HepG2 (cell line): Measurements from ENCODE around the gene NELFB. TPM values are rescaled to one million over a fixed set of nuclear protein-coding genes. Genes with fewer than 3 reads are reported as not detected.

Experiments used
- BRCA1 ChIP-seq: sonication (generic); formaldehyde crosslinking; IDR thresholded peaks from 2 replicates; pipeline ENCODE4 v1.4.0; 2020; ENCODE audit warnings: missing genetic modification reagents
- DBP ChIP-seq: sonication (generic); formaldehyde crosslinking; IDR thresholded peaks from 2 replicates; pipeline ENCODE4 v1.4.0; 2020; ENCODE audit warnings: missing genetic modification reagents; ENCODE audit errors: not compliant biosample characterization
- FOXA3 ChIP-seq: IDR thresholded peaks from 2 replicates; pipeline ENCODE4 v1.6.1; 2016; ENCODE audit warnings: missing genetic modification reagents, missing compliant biosample characterization
- KLF16 ChIP-seq, 2 experiments: sonication (generic) in 1 of 2; formaldehyde crosslinking in 1 of 2; IDR thresholded peaks; 2 replicates each; pipeline versions ENCODE4 v1.6.1 to v1.8.0; 2016 to 2023; ENCODE audit warnings: missing genetic modification reagents in 2 of 2, missing compliant biosample characterization in 1 of 2
- MAZ ChIP-seq, 2 experiments: sonication (generic) in 1 of 2; formaldehyde crosslinking in 1 of 2; IDR thresholded peaks; 2 replicates each; pipeline versions ENCODE4 v1.5.0 to v1.6.1; 2012 to 2020; ENCODE audit warnings: low read depth in 2 of 2, mild to moderate bottlenecking in 2 of 2, borderline replicate concordance in 1 of 2, improper control_type of control experiment in 1 of 2, low read length in 1 of 2, missing genetic modification reagents in 1 of 2, moderate library complexity in 1 of 2
- MLXIP ChIP-seq: sonication (generic); formaldehyde crosslinking; IDR thresholded peaks from 2 replicates; pipeline ENCODE4 v1.9.0; 2021; ENCODE audit warnings: missing genetic modification reagents, borderline replicate concordance
- NCOA5 ChIP-seq: sonication (generic); formaldehyde crosslinking; IDR thresholded peaks from 2 replicates; pipeline ENCODE4 v1.4.0; 2020; ENCODE audit warnings: missing genetic modification reagents
- TCF7 ChIP-seq: sonication (generic); IDR thresholded peaks from 2 replicates; pipeline ENCODE4 v1.6.1; 2016; ENCODE audit warnings: antibody characterized with exemption, low read depth
- TFDP1 ChIP-seq: IDR thresholded peaks from 2 replicates; pipeline ENCODE4 v1.6.1; 2016; ENCODE audit warnings: missing compliant biosample characterization, missing genetic modification reagents, borderline replicate concordance
- ZFP41 ChIP-seq: sonication (generic); formaldehyde crosslinking; IDR thresholded peaks from 2 replicates; pipeline ENCODE4 v1.4.0; 2020; ENCODE audit warnings: mild to moderate bottlenecking, missing genetic modification reagents, borderline replicate concordance
- ZIK1 ChIP-seq: sonication (generic); formaldehyde crosslinking; IDR thresholded peaks from 2 replicates; pipeline ENCODE4 v1.5.0; 2020; ENCODE audit warnings: mild to moderate bottlenecking, low read depth, missing genetic modification reagents, borderline replicate concordance
- ZNF280B ChIP-seq: sonication (generic); formaldehyde crosslinking; IDR thresholded peaks from 2 replicates; pipeline ENCODE4 v1.5.0; 2020; ENCODE audit warnings: missing genetic modification reagents, mild to moderate bottlenecking, borderline replicate concordance
- ZNF367 ChIP-seq: sonication (generic); formaldehyde crosslinking; IDR thresholded peaks from 2 replicates; pipeline ENCODE4 v1.4.0; 2020; ENCODE audit warnings: missing genetic modification reagents, borderline replicate concordance
- polyA plus RNA-seq, 8 experiments: library from polyadenylated mRNA; depleted of rRNA in 3 of 8; stranded (reverse) in 7 of 8; unstranded in 1 of 8; fragments of >200 nt; fragmentation: Illumina TruSeq in 4 of 8; extraction: Trizol in 4 of 8; gene quantifications; 2 replicates each; pipeline versions ENCODE4 v1.2.1 to v1.2.3, GENCODE V29; 2011 to 2016; ENCODE audit warnings: low read depth in 4 of 8, missing spikeins in 1 of 8, mixed read lengths in 1 of 8; ENCODE audit not compliant: insufficient read depth in 1 of 8
- total RNA-seq, 5 experiments: library from RNA; depleted of rRNA; stranded (reverse); fragments of >200 nt; fragmentation: Illumina TruSeq; extraction: Trizol; gene quantifications; 2 replicates each; pipeline ENCODE4 v1.2.3, GENCODE V29; 2016; ENCODE audit warnings: low read depth in 1 of 5
- TF ChIP-seq, protein P1 (sequence below): IDR thresholded peaks from 2 replicates; pipeline ENCODE4 v1.6.1; 2016; ENCODE audit warnings: mild to moderate bottlenecking, missing biosample characterization, missing genetic modification reagents
- TF ChIP-seq, protein P2 (sequence below): sonication (generic); formaldehyde crosslinking; conservative IDR thresholded peaks from 2 replicates; pipeline ENCODE4 v1.4.0; 2020; ENCODE audit warnings: mild to moderate bottlenecking, missing genetic modification reagents, moderate library complexity

NELFB gene
- total and polyA plus RNA-seq, 2 of the 13 experiments (the other 11 are each of a cell fraction or from before 2014, with no cell fraction given): 26.5 to 45.8 TPM

DNA sequence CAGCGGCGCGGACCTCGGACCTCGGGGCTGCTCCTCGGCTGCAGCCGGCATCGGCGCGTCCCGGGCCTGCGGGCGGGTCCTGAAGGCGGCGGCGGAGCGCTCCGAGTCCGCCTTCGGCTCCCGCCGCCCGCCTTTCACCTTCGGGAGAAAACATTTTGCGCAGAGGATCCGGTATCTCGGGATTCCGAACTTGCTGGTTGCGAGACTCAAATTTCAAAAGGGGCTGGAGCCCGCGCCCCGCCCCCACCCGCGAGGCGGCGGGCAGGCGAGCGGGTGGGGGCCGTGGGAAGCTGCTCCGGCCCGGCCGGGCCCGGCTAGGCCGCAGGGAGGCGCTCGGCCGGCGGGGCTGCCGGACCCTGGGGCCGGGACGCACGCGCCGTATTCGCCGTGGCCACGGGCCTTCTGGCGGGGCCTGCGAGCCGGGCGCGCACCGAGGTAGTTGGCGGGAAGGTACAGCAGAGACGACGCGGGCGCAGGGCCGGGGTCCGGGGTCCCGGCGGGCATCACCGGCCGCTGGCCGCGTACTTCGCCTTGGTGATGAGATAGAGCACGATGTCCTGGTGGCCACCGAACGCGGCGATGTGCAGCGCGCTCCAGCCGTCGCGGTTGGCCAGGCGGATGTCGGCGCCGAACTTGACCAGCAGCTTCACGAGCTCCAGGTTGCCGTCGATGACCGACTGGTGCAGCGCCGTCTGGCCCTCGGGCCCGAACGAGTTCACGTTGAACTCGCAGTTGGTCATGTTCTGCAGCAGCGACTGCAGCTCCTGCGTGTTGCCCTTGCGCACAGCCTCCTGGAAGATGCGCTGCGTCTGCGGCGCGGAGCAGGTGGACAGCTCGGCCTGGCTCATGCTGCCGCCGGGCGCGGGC lies 46.2 kb downstream of the NELFB start (continued):
- no peak for TF ChIP-seq MLXIP (CRISPR knock-in tag)
- TF ChIP-seq BRCA1 (CRISPR knock-in tag): no peak
- no peak for TF ChIP-seq MAZ (IDR thresholded peaks at IDR 0.05; ENCODE audit: borderline replicate concordance, low read depth, low read length)
- TF ChIP-seq MAZ (CRISPR knock-in tag; IDR thresholded peaks at IDR 0.05; ENCODE audit: low read depth): 0 out of 2 replicates have a peak, but pooled peaks have one; percentile 47
- no peak for TF ChIP-seq FOXA3 (CRISPR knock-in tag)
- no peak for TF ChIP-seq ZNF367 (CRISPR knock-in tag)
- no peak for TF ChIP-seq TCF7
- TF ChIP-seq, protein P1, sequence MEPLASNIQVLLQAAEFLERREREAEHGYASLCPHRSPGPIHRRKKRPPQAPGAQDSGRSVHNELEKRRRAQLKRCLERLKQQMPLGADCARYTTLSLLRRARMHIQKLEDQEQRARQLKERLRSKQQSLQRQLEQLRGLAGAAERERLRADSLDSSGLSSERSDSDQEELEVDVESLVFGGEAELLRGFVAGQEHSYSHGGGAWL (CRISPR knock-in tag): peak; percentile 74; the same call in 1 of the 2 replicates
- TF ChIP-seq KLF16 (CRISPR knock-in tag; IDR thresholded peaks at IDR 0.05): no peak
- TF ChIP-seq NCOA5 (CRISPR knock-in tag): no peak
- no peak for TF ChIP-seq ZFP41 (CRISPR knock-in tag)
- TF ChIP-seq DBP: no peak
- 0 out of 2 replicates have a peak, but pooled peaks have one; percentile 29 for TF ChIP-seq ZNF280B
- peak; percentile 69; the same call in 1 of the 2 replicates for TF ChIP-seq TFDP1 (CRISPR knock-in tag)
- no peak for TF ChIP-seq ZIK1 (CRISPR knock-in tag)
- TF ChIP-seq, protein P2, sequence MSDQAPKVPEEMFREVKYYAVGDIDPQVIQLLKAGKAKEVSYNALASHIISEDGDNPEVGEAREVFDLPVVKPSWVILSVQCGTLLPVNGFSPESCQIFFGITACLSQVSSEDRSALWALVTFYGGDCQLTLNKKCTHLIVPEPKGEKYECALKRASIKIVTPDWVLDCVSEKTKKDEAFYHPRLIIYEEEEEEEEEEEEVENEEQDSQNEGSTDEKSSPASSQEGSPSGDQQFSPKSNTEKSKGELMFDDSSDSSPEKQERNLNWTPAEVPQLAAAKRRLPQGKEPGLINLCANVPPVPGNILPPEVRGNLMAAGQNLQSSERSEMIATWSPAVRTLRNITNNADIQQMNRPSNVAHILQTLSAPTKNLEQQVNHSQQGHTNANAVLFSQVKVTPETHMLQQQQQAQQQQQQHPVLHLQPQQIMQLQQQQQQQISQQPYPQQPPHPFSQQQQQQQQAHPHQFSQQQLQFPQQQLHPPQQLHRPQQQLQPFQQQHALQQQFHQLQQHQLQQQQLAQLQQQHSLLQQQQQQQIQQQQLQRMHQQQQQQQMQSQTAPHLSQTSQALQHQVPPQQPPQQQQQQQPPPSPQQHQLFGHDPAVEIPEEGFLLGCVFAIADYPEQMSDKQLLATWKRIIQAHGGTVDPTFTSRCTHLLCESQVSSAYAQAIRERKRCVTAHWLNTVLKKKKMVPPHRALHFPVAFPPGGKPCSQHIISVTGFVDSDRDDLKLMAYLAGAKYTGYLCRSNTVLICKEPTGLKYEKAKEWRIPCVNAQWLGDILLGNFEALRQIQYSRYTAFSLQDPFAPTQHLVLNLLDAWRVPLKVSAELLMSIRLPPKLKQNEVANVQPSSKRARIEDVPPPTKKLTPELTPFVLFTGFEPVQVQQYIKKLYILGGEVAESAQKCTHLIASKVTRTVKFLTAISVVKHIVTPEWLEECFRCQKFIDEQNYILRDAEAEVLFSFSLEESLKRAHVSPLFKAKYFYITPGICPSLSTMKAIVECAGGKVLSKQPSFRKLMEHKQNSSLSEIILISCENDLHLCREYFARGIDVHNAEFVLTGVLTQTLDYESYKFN (CRISPR knock-in tag): no peak
